ENCODE results near the gene VAV3. TPM values are rescaled to one million over a fixed set of nuclear protein-coding genes. Genes with fewer than 3 reads are reported as not detected.
"Not testable (repeated sequence)": the region's sequence is repeated elsewhere in the genome, so short reads cannot be mapped to it uniquely, and the experiment has no call there.

VAV3 gene
- total RNA-seq, 4 donors from 2014 or later, result 117 to 239 (median 135) TPM

GRCh38 chr1:107662971-107663370 lies 302.0 kb downstream of the VAV3 start:
- Histone ChIP-seq H3K4me3 (no peak overlapping the region), H3K36me3 (no peaks in the 10 kb centered on the region), H3K27me3 (no peaks in the 10 kb centered on the region), H3K9me3 (no peaks in the 10 kb centered on the region), H3K27ac (no peak overlapping the region), H3K4me1 (peaks cover 49% of the 10 kb centered on the region)
- no peak for DNase-seq (ENCODE audit: low spot score in 2 of 2)
- WGBS, result 24% methylated on average over 2 of the region's 2 CpGs
- TF ChIP-seq POLR2AphosphoS5 (IDR thresholded peaks at IDR 0.05) (no peak), POLR2A (IDR thresholded peaks at IDR 0.05) (no peak), EP300 (IDR thresholded peaks at IDR 0.05) (no peak)
- TF ChIP-seq, protein P1, sequence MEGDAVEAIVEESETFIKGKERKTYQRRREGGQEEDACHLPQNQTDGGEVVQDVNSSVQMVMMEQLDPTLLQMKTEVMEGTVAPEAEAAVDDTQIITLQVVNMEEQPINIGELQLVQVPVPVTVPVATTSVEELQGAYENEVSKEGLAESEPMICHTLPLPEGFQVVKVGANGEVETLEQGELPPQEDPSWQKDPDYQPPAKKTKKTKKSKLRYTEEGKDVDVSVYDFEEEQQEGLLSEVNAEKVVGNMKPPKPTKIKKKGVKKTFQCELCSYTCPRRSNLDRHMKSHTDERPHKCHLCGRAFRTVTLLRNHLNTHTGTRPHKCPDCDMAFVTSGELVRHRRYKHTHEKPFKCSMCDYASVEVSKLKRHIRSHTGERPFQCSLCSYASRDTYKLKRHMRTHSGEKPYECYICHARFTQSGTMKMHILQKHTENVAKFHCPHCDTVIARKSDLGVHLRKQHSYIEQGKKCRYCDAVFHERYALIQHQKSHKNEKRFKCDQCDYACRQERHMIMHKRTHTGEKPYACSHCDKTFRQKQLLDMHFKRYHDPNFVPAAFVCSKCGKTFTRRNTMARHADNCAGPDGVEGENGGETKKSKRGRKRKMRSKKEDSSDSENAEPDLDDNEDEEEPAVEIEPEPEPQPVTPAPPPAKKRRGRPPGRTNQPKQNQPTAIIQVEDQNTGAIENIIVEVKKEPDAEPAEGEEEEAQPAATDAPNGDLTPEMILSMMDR (IDR thresholded peaks at IDR 0.05), result no peak

DNA sequence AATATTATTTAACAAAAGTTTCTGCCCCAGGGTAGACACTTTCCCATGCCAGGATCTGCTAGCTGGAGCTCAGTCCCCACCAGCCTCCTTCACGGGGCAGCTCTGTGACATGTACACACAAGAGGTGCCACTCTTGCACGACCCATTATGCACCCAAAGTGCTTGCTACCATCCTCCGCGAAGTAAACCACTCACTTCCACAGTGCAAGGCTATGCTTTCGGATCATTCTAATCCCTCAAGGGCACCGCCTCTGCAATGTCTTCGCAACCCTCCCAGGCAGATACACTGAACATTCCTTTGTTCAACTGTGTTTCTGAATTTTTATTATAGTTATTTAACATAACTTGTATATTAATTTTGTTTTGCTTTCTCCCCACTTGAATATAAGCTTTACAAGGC lies 303.8 kb downstream of the VAV3 start:
- 62% methylated on average over 7 of the region's 7 CpGs for WGBS
- Histone ChIP-seq H3K4me3 (no peak overlapping the region), H3K9me3 (no peaks in the 10 kb centered on the region), H3K27me3 (no peaks in the 10 kb centered on the region), H3K4me1 (peaks cover 31% of the 10 kb centered on the region), H3K27ac (no peak overlapping the region), H3K36me3 (no peaks in the 10 kb centered on the region)
- TF ChIP-seq POLR2AphosphoS5 (IDR thresholded peaks at IDR 0.05), result no peak
- no peak for TF ChIP-seq POLR2A (IDR thresholded peaks at IDR 0.05)
- TF ChIP-seq, protein P1 (IDR thresholded peaks at IDR 0.05), result no peak
- no peak for TF ChIP-seq EP300 (IDR thresholded peaks at IDR 0.05)
- no peak for DNase-seq (ENCODE audit: low spot score in 2 of 2)

GRCh38 chr1:107659961-107660360 lies 305.0 kb downstream of the VAV3 start:
- no peak for DNase-seq (ENCODE audit: low spot score in 2 of 2)
- Histone ChIP-seq H3K27me3 (no peaks in the 10 kb centered on the region), H3K4me1 (peaks cover 25% of the 10 kb centered on the region), H3K36me3 (no peaks in the 10 kb centered on the region), H3K9me3 (no peaks in the 10 kb centered on the region), H3K4me3 (no peak overlapping the region), H3K27ac (no peak overlapping the region)
- no peak for TF ChIP-seq EP300 (IDR thresholded peaks at IDR 0.05)
- WGBS, result 51% methylated on average over 2 of the region's 2 CpGs

DNA sequence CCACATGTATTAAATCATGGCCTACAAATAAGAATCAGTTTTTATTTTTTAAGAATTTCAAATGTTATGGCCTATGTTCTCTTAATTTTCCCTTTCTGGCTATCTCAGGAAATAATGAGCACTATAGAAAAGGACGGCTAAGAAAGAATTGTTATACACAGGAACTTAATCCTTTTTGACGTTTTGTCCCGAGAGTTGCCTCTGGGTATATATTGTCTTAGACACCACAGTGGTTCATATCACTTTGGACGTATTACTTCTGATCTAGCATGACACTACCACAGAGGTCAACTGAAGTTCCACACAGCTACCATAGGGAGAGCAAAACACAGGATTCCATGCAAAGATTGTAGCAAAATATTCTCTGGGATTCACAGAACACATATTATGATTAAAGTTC lies 307.6 kb downstream of the VAV3 start:
- Histone ChIP-seq H3K27ac (no peak overlapping the region), H3K9me3 (no peaks in the 10 kb centered on the region), H3K27me3 (no peaks in the 10 kb centered on the region), H3K4me3 (no peak overlapping the region), H3K36me3 (no peaks in the 10 kb centered on the region), H3K4me1 (peaks cover 12% of the 10 kb centered on the region)
- DNase-seq (ENCODE audit: low spot score in 2 of 2), result no peak
- 82% methylated on average over 4 of the region's 4 CpGs for WGBS
- no peak for TF ChIP-seq EP300 (IDR thresholded peaks at IDR 0.05)
- TF ChIP-seq POLR2A (IDR thresholded peaks at IDR 0.05), result no peak
- TF ChIP-seq, protein P1 (IDR thresholded peaks at IDR 0.05), result no peak
- TF ChIP-seq POLR2AphosphoS5 (IDR thresholded peaks at IDR 0.05), result no peak

- no peak overlapping the region for H3K27ac ChIP-seq
- no peaks in the 10 kb centered on the region for H3K36me3 ChIP-seq
- TF ChIP-seq, protein P1 (IDR thresholded peaks at IDR 0.05), result no peak
- no peak for TF ChIP-seq POLR2AphosphoS5 (IDR thresholded peaks at IDR 0.05)
- TF ChIP-seq POLR2A (IDR thresholded peaks at IDR 0.05), result no peak
- no peak for TF ChIP-seq EP300 (IDR thresholded peaks at IDR 0.05)
- 41% methylated on average over 2 of the region's 2 CpGs for WGBS
- no peak overlapping the region for H3K4me3 ChIP-seq
- H3K4me1 ChIP-seq, result peaks cover 8% of the 10 kb centered on the region
- DNase-seq (ENCODE audit: low spot score in 2 of 2), result no peak
- no peaks in the 10 kb centered on the region for H3K9me3 ChIP-seq
- no peaks in the 10 kb centered on the region for H3K27me3 ChIP-seq
Measured at GRCh38 chr1:107653765-107654164, 311.2 kb downstream of the VAV3 start.

GRCh38 chr1:107653005-107653404 lies 312.0 kb downstream of the VAV3 start:
- Histone ChIP-seq H3K36me3 (no peaks in the 10 kb centered on the region), H3K4me1 (peaks cover 15% of the 10 kb centered on the region), H3K4me3 (no peak overlapping the region), H3K27ac (no peak overlapping the region), H3K27me3 (no peaks in the 10 kb centered on the region), H3K9me3 (no peaks in the 10 kb centered on the region)
- TF ChIP-seq POLR2AphosphoS5 (IDR thresholded peaks at IDR 0.05), result no peak
- TF ChIP-seq, protein P1 (IDR thresholded peaks at IDR 0.05), result no peak
- no peak for TF ChIP-seq POLR2A (IDR thresholded peaks at IDR 0.05)
- TF ChIP-seq EP300 (IDR thresholded peaks at IDR 0.05), result no peak
- DNase-seq (ENCODE audit: low spot score in 2 of 2), result no peak
- 35% methylated on average over 1 of the region's 1 CpG for WGBS

GRCh38 chr1:107650825-107651224 lies 314.2 kb downstream of the VAV3 start:
- H3K27ac ChIP-seq; H3K4me3 ChIP-seq; H3K27me3 ChIP-seq; H3K9me3 ChIP-seq; DNase-seq (ENCODE audit: low spot score in 2 of 2); H3K36me3 ChIP-seq: not testable (repeated sequence)
- 70% methylated on average over 2 of the region's 2 CpGs for WGBS
- H3K4me1 ChIP-seq, result peaks cover 23% of the 10 kb centered on the region
